CD4-positive, alpha-beta T cell treated with Interleukin-4 for 4 hours (primary cell): ENCODE data around the gene PCNX3.

ENCODE experiments used
- DNase-seq: peaks from one replicate; pipeline ENCODE4 v3.0.0-alpha.2; 2020

PCNX3 gene

DNA sequence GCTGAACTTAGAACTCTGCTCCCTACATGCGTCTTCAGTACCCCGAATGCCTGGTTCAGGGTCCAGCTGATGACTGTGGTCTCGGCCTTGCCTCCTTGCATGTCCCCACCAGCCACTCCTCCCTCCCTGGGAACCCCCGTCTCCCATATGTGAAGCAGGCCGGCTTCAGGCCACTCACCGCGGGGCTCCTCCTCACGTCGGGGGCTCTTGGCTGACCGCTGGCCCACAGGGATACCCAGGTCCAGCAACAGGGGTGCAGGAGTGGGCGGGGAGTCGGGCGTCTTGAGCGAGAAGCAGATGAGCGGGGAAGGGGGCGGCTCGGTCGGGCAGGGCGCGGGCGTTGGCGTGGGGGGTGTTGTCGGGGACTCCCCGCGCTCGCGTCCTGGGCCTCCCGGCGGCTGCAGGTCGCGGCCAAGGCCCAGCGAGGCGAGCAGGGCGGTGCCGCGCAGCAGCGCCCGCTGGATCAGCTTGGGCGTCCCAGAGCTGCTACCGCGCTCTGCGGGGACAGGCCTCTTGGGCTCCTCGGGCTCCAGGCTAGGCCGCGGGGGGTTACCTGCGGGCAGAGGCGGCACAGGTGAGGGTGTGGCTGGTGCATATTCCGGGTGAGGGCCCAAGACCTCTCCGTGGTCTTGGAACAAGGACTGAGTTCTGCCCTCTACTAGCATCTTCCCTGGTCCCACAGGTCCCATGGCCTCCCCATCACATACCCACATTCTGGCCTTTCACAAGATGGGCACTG is 16.2 kb upstream of the PCNX3 start:
- no peak for DNase-seq

DNA sequence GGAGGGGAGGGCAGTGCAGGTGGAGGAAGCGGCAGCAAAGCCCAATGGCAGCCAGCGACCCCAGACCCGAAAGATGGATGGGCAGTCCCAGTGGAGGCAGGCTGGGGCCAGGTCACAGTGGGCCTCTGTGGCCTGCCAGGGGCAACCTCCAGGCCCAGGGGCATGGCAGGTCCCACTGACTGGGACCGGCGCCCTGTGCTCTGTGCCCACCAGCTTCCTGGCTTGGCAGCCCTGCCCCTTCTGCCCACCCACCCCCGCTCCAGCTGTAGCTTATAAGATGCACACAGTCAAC is 15.7 kb upstream of the PCNX3 start:
- no peak for DNase-seq

GRCh38 chr11:65604258-65604657 is 11.3 kb upstream of the PCNX3 start:
- DNase-seq = no peak

DNA sequence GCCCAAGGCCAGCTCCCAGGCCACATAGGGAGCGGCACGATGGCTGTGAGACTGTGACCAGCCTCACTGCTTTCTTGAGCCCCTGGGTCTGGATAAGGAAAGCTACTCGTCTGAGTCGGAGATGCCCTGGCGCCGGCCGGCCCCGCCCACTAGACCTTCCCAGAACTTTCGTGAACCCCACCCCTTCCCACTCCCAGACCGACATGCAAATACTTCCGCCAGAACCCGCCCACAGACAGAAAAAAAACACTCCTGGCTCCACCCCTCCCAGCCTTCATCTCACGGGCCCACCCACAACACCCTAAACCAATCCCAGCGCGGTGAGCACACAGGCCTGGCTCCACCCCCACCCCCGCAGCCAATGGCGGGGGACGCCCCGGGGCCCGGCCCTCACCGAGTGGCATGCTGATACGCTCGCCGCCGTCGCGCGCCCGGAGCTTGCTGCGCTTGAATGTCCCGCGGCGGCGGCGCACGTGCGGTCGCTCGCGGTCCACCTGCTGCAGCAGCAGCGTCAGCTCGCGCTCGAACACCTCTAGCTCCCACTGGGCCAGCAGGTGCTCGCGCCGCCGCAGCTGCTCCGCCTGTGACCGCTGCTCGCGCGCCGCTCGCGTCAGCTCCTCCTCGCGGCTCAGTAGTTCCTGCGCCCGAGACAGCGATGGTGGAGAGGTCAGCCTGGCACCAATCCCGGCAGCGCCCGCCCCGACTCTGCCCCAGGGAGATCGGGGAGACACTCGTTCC is 8.5 kb upstream of the PCNX3 start:
- DNase-seq = no peak

GRCh38 chr11:65607614-65608426 is 7.8 kb upstream of the PCNX3 start:
- DNase-seq = no peak

- no peak for DNase-seq
These were observed 6.3 kb upstream of the PCNX3 start for GRCh38 chr11:65609229-65609628.

- DNase-seq = no peak
These were observed 5.9 kb upstream of the PCNX3 start for GRCh38 chr11:65609665-65610064.

- DNase-seq = no peak
These were observed 5.2 kb upstream of the PCNX3 start for GRCh38 chr11:65610404-65610803.

- DNase-seq = no peak
These were observed 4.4 kb upstream of the PCNX3 start for GRCh38 chr11:65611028-65611757.

DNA sequence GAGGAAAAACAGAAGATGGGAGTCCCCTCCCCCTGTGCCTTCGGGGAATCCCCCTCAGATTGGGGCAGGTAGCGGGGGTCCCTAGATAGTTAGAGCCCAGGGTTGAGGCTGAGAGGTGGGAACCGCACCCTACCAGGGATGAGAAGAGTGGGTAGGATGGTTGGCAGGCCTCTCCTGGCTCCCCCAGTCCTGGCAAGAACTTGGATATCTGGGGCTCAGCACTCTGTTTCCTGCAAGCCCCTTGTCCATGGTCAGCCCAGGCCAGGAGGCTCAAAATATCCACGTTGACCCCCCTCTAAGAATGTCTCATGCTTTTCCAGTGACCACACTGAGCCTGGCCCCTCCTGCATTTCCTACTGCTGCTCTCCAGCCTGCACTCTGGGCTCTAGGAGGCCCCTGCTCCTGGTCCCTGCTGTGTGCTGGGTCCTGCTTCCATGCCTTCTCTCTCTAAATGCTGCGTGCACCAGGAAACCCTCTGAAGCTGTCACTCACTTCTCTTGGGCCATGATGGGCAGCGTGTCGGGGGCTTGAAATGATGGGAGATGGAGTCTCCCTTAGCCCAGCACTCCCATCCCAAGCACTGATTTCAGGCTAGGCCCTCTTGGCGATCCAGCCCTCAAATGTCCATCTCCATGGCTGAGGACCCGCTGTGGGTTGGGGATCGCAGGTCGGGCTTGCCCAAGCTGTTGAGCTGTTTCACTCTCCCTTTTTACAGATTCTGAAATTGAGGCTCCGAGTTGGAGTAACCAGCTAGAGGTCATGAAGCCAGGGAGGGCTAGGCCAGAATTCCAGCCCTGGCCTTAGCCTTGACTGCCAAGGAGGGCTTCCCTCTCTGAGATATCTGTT is 3.6 kb upstream of the PCNX3 start:
- DNase-seq = no peak

DNA sequence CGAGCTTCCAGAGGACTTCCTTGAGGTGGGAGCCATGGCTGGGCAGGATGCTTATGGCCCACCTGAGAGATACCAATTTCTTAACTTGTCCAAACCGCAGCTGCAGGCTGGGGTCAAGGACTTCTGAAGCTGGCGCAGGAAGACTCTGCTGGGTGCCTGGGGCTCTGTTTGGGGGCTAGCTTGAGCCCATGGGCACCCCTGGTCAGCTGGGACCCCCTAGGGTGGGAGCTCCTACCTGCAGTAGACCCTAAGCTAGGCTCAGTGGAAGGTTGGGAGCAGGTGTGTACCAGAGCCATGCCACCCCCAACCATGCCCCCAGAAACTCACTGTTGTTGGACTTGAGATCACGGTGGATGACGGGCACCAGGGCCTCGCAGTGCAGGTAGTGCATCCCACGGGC is 2.9 kb upstream of the PCNX3 start:
- no peak for DNase-seq

GRCh38 chr11:65613091-65613928 is 2.3 kb upstream of the PCNX3 start:
- DNase-seq = no peak

DNA sequence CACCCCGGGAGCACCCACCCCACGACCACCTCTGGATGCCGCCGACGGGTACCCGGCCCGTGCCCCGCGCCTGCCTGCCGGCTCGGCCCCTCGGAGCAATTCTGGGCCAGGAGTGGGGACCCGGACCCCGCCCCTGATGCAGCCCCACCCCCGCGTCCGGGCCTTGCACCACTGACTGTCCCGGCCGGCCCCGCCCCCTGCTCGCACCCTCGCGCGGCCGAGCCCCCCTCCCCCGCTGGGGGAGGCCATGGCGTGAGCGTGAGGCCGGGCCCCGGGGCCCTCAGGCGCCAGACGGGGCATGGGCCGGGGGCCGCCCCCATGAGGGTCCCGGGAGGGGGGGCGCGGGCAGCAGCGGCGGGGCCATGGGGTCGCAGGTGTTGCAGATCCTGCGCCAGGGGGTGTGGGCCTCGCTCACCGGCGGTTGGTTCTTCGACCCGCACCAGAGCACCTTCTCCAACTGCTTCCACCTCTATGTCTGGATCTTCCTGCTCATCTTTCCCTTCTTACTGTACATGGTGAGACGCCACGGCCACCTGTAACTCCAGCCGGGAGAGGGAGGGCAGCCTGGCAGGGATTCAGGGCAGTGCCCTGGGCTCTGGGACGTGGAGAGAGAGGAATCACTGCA is 486 bp downstream of the PCNX3 start:
- DNase-seq = peak; percentile 19

DNA sequence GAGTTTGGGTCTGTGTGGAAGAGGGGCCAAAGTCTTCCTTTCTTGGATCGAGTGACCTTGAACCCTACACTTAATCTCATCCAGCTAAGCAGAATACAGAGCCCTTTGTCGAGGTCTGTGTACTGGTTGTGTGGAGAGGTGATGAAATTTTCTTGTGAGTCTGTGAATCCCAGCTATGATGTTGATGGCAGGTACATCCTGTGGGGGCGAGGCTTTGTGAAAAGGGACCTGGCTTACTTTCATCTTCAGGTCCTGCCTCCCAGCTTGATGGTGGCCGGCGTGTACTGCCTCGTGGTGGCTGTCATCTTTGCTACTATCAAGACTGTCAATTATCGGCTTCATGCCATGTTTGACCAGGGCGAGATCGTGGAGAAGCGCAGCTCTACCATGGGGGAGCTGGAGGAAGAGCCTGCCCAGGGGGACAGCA is 1.0 kb downstream of the PCNX3 start:
- no peak for DNase-seq

DNA sequence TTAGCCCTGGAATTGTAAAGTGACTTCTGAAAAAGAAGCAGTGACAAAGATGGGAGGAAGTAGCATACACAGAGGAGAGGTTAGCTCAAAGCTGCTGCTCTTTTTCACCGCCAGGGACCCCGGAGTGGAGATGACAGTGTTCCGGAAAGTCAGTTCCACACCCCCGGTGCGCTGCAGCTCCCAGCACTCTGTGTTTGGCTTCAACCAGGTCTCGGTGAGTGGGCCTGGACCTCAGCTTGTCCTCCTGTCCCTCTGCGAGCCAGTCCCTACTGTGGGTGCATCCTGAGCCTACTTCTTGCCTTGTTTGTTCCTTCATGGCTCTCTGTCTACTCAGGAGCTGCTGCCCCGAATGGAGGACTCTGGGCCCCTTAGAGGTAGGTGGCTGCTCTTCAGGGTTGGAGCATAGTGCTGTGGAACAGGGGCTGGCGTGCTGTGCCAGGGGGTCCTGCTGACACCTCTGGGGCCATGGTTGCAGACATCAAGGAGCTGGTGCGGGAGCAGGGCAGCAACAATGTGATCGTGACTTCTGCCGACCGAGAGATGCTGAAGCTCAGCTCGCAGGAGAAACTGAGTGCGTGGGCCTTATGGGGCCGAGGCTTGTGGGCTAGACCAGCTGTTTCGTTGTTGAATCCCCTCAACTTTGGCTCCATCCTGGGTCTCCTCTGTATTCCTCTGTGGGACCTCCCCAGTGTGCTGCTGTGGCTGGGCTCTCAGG is 1.7 kb downstream of the PCNX3 start:
- no peak for DNase-seq

DNA sequence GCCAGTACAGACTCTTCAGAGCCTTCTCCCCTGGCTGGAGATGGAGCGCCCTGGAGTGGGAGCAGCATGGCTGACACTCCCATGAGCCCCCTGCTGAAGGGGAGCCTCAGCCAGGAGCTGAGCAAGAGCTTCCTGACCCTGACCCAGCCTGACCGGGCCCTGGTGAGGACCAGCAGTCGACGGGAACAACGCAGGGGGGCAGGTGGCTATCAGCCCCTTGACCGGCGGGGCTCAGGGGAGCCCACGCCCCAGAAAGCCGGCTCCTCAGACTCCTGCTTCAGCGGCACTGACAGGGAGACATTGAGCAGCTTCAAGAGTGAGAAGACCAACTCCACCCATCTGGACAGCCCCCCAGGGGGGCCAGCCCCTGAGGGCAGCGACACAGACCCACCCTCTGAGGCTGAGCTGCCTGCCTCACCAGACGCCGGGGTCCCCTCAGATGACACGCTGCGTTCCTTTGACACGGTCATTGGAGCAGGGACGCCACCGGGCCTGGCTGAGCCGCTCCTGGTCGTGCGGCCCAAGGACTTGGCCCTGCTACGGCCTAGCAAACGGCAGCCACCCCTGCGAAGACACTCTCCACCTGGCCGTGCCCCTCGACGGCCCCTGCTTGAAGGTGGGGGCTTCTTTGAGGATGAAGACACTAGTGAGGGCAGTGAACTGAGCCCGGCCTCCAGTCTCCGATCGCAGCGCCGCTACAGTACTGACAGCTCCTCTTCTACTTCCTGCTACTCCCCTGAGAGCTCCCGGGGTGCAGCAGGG is 2.6 kb downstream of the PCNX3 start:
- DNase-seq = no peak

GRCh38 chr11:65618763-65619162 is 3.2 kb downstream of the PCNX3 start:
- no peak for DNase-seq

- DNase-seq = no peak
These were observed 3.8 kb downstream of the PCNX3 start for GRCh38 chr11:65619281-65619928.

GRCh38 chr11:65620666-65621065 is 5.1 kb downstream of the PCNX3 start:
- DNase-seq = no peak
